M059J (cell line): ENCODE measurements around the gene EEF2K. TPM values are rescaled to one million over a fixed set of nuclear protein-coding genes. Genes with fewer than 3 reads are reported as not detected.
"Not testable (repeated sequence)": the region's sequence is repeated elsewhere in the genome, so short reads cannot be mapped to it uniquely, and the experiment has no call there.

Experiments
- DNase-seq: peaks from one replicate; pipeline ENCODE4 v3.0.0-alpha.2; 2012; ENCODE audit warnings: low read depth
- total RNA-seq: library from RNA; depleted of rRNA; stranded (reverse); fragments of >200 nt; shearing (Covaris generic); gene quantifications from 2 replicates; pipeline ENCODE4 v1.2.3, GENCODE V29; 2014; rRNA removed

Gene EEF2K
- total RNA-seq: 10.4 and 19.1 TPM in 2 replicates

DNA sequence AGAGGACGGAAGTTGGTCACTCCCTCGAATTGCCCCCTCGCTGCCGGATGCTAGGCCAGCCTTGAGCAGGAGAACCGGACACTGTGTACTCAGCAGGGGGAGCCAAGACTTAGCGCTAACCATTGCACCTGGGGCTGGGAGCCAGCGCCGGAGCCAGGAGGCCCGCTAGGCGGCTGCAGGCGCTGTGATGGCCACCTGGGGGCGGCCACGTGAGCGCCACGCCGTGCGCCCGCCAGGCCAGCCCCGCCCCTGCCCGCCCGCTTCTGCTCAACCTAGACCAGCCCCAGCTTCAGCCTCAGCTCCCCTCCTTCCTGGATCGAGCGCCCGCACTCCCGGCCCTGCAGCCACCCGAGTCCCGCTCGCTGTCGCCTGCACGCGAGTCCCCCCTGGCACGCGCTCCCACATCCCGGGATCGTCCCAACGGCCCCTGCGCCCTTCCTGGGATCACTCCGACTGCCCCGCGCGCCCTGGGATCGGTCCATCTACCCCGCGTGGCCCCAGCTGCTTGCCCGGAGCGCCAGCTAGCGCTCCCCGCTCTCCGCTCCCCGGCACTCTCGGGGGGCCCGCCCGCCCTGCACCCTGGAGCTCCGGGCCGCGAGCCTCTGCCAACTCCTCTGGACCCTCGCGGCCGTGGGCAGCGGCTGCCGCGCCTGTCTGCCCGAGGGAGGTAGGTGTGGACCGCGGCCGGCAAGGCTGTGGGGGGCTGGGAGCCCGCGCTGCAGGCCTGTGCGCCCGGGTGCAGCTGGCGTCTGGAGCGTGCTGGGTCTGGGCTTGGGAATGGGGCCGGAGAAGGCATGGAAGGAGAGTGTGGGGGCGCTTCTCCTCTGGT, at the start of gene EEF2K:
Gene EEF2K (plus strand): TSS at position 266 of the 829 bp plus-strand sequence. CDS start 19,452 bp downstream, outside the sequence.
- DNase-seq: peak; percentile 96

DNA sequence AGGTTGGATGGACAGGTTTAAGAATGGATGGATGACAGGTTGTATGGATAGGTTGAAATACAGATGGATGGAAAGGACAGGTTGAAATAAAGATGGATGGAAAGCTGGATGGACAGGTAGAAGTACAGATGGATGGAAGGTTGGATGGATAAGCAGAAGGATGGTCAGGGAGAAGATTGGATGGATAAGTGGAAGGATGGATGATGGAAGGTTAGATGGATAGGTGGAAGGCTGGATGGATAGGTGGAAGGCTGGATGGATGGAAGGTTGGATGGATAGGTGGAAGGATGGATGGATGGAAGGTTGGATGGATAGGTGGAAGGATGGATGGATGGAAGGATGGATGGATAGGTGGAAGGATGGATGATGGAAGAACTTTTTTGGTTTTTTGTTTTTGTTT, 44.7 kb upstream of the EEF2K start:
- no peak for DNase-seq

DNA sequence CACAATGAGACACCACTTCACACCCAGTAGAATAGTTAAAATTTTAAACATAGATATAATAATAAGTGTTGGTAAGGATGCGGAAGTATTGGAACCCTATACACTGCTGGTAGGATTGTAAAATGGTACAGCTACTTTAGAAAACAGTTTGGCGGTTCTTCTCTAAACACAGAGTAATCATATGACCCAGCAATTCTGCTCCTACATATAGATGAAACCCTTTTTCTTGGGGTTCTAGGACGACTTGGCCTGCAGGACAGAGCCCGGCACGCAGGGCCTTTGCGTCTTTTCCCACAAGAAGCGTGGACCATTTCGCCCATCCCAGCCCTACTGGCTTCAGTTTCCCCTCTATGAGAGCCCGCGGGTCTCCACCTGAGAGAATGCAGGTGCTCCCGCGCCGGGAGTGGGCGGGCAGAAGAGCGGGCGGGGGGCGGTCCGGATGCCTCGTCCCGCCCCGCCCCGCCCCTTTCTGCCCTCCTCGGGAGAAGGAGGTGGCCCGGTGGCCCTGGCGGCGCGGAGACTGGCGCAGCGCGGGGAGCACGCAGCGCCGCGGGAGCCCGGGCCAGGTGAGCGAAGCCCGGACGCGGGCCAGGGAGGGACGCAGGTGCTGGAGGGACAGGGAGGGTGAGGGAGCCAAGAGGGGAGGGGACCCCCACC, 44.0 kb upstream of the EEF2K start, which contains the start of gene SDR42E2:
Gene SDR42E2 (plus strand): TSS at position 508 of the 657 bp plus-strand sequence. CDS start 3,077 bp downstream, outside the sequence.
- DNase-seq: no peak

DNA sequence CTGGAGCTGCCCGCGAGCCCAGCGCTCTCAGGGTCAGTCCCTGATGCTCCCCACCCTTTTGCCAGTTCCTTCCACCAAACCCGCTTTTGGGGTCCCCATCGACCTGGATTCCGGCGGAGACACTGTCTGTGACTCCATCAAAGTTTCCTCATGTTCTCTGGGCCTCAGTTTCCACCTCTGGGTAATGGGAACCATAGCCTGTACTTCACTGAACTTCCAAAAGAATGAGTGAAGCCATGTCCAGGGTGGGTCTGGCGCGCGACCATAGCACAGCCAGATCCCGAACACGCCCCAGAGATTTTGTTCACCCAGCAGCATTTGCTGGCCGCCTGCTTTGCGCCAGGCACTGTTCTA, 43.4 kb upstream of the EEF2K start:
- DNase-seq: no peak

DNA sequence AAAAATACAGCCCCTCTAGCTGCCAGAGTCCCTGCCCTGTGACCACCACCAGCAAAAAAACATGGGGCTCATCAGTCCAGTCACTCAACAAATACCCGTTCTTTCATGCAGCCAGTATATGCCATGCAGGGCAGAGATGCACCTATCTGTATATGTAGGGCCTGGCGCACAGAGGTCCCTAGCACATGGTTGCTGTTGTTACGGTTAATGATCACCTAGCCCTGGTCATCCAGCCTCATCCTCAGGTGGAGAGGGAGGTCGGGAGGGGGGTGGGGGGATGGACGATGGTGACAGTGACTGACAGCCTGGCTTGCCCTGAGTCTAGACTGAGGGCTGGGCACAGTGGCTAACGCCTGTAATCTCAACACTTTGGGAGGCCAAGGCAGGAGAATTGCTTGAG, 42.3 kb upstream of the EEF2K start:
- no peak for DNase-seq

DNA sequence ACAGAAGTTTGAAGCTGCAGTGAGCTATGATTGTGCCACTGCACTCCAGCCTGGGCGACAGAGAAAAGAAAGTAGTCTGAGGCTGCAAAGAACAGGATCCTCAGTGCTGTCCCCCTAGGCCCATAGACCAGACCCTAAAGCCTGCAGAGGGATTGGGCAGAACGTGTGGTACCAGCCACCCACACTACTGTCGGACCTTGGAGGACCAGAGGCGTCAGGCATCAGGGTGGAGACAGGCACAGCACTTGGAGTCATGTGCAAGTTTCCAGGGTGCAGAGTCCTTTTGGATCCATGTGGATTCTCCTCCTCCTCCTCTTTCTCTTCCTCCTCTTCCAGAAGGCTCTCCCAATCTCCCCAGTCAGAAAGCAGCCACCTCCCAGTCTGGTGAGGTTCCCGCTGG, 41.6 kb upstream of the EEF2K start:
- no peak for DNase-seq

DNA sequence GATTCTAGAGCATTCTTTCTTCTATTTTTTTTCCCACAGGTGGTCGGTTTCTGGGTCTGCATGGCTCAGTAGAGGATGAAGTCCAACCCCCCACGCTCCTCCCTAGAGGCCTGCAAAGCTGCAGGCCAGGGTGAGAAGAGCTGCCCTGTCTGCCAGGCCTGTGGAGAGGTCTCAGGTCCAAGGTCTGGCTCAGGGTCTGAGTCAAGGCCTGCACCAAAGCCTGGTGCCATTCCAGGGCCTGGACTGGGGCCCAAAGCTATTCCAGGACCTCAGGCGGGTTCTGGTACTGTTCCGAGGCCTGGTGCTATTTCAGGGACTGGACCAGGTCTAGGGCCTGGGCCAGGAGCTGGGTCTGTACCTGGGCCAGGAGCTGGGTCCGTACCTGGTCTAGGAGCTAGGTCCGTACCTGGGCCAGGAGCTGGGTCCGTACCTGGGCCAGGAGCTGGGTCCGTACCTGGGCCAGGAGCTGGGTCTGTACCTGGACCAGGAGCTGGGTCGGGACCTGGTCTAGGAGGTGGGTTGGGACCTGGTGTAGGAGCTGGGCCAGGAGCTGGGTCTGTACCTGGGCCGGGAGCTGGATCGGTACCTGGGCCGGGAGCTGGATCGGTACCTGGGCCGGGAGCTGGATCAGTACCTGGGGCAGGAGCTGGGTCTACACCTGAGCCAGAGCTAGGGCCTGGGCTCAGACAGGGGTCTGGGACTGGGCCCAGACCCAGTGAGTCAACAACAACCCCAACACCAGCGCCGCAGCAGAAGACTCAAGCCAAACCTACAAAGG, 40.4 kb upstream of the EEF2K start:
- no peak for DNase-seq

DNA sequence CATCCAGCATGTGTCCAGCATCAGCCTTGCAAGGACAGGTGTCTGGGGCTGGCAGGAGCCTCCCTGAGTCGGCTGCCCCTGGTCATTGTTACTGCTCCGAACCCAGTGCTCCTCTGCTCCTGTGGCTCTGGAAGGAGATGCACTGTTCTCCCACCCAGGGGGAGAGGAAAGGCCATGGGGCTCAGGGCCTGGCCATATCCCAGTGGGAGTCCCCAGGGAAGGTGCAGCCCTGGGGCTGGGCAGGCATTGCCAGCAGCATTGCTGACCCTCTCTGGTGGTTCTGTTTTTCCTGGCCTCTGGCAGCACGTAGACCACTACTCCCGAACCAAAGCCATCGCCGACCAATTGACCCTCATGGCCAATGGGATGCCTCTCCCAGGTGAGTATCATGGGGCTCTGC, 34.1 kb upstream of the EEF2K start:
- DNase-seq: no peak

DNA sequence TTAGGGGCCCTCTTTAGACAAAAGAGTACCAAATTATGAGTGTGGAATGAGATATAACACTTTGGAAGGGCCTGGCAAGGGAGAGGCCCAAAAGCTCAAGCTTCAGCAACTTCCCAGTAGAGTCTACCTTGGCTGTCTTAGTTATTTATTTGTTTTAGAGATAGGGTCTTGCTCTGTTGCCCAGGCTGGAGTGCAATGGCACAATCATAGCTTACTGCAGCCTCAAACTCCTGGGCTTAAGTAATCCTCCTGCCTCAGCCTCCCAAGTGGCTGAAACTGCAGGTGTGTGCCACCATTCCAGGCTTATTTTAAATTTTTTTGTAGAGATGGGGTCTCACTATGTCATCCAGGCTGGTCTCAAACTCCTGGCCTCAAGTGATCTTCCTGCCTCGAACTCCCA, 33.4 kb upstream of the EEF2K start:
- DNase-seq: not testable (repeated sequence)

DNA sequence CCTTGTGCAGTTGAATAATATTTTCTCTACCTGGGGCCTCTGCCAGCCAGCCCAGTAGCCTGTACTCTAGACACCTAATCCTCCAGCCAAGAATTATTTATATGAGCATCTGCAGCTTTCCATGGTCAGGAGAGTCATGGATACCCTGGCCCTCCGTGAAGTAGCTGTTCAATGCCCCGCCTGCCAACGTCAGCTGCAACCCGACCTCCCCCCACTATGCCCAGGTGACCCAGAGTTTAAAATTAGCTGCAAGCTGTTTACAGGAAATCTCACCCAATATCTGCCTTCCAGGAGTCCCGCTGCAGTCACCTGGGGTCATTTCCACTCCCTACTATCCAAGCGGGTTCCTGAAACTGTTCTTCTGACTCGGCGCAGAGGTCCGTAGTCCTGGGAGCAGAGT, 31.4 kb upstream of the EEF2K start:
- no peak for DNase-seq

DNA sequence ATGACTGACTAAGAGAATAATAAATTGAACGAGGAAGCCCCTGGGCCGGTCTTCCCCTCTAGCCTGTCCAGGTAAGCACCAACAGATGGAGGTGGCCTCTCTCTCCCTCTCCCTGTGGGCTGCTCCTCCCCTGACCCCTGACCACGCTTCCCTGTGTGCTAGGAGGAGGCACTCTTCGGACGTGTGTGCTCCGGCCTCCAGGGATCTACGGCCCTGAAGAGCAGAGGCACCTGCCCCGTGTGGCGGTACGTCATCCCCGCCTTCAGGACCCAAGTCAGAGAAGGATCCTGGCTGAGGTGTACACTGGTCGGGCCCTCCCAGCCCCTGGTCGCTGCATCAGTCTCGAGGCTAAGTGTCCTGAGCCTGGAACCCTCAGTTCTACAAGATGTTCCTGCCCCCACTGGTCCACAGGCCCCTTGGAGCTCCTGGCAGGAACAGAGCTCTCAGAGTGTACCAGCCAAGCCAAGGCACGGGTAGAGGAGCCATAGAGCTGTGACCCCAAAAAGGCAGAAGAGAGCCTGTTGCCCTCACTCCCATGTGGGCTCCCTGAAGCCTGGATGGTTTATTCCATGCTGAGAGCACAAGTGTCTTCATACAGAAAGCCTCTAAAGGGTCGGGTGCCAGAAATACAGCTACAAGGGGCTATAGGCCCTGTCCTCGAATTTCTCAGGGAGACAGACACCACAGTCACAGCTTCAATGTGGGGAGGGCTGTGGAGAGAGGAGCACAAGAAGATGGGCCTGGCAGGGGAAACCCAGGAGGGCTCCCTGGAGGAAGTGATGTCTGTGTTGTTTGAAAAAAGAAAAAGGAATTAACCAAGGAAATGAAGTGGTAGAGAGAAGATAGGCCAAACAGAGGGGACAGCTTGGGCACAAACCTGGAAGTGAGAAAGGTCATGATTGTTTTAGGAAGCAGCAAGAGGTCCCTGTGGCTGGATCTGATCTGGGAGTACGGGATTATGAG, 27.8 kb upstream of the EEF2K start:
- no peak for DNase-seq

DNA sequence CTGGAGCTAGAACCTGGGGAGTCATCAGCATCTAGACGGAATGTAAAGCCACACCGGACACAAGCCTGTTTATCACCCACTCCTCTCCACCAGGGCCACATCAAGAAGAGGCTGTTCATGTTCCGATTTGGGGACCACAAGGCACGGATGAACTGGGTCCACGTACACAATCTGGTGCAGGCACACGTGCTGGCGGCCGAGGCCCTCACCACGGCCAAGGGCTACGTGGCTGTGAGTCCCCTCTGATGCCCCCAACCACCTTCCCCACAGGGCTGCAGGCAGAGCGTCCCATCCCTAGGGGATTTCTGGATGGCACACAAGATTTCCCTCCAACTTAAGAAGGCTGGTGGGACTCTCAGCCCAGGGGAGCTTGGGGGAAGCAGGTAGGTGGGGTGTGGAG, 24.7 kb upstream of the EEF2K start:
- no peak for DNase-seq

DNA sequence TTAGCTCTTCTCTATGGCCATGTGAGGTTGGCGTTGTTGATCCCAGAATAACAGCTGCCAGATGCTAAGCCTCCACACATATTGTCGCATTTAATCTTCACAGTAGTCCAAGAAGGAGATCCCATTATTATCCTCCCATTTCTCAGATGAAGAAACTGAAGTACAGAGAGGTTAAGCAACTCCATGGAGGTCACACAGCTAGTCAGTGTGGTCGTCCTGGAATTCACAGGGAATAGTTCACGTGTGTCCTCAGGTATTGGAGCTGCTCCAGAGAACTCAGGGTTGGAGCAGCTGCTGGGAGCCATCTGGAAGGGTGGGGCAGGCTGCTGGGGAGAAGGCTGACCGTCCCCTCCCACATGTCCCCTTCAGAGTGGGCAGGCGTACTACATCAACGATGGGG, 24.2 kb upstream of the EEF2K start:
- DNase-seq: no peak

DNA sequence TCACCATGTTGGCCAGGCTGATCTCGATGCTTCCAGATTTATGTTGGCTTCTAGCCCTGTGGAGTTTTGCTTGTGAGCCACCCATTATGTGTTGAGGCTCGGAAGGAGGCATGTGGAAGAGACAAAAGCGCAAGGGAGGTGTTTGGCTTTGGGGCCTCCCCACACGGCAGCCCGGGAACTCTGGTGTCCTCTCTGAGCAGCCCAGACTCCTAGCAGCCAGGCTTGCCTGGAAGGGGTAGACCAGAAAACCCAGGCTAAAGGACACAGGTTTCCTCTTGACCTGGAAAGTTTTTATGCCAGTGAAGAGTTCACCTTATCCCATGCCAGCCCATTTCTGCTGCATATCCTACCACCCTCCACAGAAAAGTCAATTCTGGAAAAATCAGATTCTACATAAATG, 22.7 kb upstream of the EEF2K start:
- DNase-seq: no peak

DNA sequence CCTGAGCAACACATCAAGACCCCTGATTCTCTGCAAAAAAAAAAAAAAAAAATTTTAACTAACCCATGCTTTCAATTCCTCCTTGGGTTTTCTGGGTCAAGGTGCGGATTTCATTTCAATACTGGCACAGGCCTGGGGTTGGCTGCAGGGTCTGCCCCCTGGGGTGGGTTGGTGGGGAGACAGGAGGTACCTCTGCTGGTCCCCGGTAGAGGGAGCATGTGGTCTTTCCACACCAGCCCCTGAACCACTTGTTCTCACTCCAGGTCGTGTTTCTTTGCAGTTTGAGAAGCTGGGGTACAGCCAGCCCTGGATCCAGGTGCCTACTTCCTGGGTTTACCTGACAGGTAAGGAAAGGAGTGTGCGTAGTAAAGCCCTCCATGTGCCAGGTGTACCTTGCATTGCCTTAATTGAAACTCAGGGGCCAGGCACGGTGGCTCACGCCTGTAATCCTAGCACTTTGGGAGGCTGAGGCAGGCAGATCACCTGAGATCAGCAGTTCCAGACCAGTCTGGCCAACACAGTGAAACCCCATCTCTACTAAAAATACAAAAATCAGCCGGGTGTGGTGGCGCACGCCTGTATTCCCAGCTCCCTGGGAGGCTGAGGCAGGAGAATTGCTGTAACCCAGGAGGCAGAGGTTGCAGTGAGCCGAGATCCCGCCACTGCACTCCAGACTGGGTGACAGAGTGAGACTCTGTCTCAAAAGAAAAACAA, 22.0 kb upstream of the EEF2K start:
- DNase-seq: no peak

DNA sequence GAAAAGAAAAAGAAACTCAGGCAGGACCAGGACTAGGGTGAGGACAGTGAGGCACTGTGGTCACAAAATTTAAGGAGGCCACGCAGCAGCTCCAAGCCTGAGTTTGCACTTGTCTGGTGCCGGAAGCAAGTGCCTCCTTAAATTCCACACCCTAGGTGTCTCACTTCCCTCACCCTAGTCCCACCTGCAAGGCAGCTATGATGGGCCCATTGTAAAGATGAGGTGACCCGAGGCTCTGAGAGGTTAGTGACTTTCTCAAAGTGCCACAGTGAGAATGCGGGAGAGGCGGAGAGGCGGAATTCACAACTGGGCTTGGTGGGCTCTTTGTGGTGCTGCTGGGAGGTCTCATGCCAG, 21.5 kb upstream of the EEF2K start:
- no peak for DNase-seq

DNA sequence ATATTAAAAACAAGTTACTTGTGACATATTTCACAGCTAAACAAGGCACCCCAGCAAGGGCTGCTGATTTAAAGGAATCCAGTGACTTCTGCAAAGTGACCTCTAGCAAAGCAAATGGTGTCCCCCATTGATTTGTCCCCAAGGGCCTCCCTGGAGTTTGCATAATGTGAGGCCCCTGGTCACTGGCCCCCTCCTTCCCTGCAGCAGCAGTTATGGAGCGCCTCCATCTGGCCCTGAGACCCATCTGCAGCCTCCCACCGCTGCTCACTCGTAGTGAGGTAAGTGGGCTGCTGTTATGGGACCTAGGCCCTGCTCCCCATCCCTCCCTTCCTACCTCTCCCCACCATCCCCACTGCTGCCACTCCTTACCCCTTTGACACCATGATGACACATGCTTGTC, 19.6 kb upstream of the EEF2K start:
- DNase-seq: no peak

DNA sequence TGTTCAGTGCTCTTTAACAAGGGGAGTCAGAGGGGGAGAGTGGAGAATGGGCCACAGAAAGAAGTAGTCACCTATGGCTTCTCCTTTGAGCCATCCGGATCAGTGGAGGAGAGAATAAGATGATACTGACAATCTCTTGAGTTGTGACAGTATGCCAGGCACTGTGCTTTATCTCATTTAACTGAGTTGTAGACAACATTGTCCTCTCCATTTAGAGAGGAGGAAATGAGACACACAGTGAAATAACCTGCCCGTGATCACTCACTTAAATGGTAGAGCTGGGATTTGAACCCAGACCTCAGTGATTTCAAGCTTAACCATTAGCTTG, 17.8 kb upstream of the EEF2K start:
- no peak for DNase-seq

DNA sequence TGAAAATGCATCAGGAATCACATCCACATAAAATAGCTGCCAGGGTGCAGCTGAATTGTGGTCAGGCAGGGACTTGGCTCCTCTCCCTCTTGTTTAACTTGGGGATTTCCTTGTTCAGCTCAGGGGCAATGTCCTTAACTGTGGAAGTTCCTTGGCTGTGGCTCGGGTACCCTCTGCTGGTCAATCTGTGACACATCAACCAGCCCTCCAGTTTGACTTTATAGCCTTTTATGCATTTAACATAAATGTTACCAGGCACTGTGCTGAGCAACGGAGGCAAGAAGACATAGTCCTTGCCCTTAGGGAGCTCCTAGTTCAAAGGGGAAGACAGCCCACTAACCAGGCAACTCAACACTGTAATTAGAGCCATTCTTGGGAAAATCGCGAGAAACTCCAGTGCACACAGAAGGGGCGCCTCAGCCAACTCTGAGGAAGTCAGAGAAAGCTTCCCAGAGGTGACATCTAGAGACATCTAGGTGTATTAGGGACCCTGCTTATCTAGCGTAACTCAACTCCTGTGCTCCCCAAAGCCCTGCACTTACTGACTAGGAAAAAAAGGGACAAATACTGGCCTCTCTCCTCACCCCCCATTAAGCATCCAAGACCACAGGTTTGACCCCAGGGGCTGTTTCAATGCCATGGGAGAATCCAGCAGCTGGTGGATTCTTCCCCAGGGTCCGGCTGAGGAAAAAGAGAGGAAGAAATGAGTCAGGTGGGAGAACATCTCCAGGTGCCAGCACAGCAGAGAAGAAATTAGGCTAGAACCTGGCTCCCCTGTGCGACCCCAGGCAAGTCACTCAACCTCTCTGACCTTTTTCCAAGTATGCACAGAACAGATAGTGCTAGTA, 17.3 kb upstream of the EEF2K start:
- peak; percentile 88 for DNase-seq

DNA sequence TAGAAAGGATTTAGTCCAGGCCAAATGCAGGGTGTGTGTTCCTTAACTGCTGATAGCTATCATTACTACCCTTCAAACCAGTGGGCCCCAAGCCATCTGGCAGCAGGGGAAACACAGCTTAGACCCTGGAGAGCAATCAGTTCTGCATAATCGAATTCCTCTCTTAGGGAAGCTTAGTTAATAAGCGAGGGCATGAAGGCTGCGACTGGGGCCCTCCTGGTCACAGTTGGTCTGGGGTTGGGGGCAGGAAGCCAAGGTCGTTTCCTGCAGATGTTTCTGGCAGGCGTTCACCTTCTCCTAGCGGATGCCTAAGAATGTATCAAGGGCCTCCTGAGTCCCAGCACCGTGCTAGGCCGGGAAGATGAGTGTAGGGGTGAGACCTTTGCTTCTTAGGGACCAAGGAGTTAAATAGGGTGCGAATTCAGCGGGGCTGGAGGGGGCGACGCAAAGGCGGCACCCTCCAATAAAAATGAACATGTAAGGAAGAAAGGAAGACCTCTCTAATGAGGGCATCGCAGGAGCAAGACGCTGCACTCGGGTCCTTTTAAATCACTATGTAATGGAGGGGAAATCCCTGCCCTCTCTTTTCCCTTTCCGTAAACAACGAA, 16.5 kb upstream of the EEF2K start:
- peak; percentile 49 for DNase-seq
